GM13977 (cell line): ENCODE measurements around the gene UBE3C.
"Not testable (repeated sequence)": the region's sequence is repeated elsewhere in the genome, so short reads cannot be mapped to it uniquely, and the experiment has no call there.

ENCODE experiments used
- DNase-seq: peaks from one replicate; pipeline ENCODE4 v3.0.0; 2012; ENCODE audit warnings: low spot score
- in situ Hi-C: fragments of 300-500 bp; cut with MboI; formaldehyde crosslinking; loops from one replicate; pipeline ENCODE4 v1.12.0; 2022; ENCODE audit warnings: low sequenced_read_pairs, low pct_unique_long_range_greater_than_20kb, mixed read lengths, inconsistent platforms; ENCODE audit not compliant: unreplicated experiment
- TF ChIP-seq, protein P1 (sequence below): IDR thresholded peaks from 2 replicates; pipeline ENCODE4 v1.5.1; 2012; ENCODE audit warnings: mild to moderate bottlenecking, control low read depth; ENCODE audit not compliant: insufficient read depth; ENCODE audit errors: extremely low read depth, missing control alignments

Gene UBE3C

DNA sequence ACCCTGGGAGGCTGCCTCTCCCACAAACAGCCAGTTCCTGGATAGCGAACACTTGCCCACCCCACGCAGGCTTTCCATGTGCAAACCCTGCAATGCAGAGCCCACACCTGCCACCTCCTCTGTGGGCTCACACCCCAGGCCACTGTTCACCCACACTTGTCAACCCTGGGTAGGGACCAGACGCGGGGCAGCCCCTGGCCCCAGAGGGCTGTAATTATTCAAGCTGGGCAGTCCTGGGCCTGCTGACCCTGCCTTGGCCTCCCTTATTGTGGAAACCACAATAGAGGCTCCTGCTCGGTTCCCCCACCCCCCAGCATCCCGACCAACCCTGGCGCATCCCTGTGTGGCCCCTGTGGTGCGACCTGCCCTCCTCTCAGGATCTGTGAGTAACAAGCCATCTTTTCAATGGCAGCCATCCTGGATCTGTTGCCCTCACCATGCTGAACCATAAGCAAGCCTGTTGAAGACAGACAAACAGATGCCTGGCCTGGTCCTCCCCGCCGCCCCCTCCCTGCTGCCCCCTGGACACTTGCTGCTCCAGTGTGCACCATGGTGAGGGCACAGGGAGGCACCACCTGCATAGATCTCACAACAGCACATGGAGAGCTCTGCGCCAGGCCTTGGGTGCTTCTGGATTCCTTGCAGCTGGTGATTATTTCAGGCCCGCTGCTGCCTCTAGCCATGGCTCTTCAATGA, 15.8 kb upstream of the UBE3C start:
- in situ Hi-C loops, result no loop called here

DNA sequence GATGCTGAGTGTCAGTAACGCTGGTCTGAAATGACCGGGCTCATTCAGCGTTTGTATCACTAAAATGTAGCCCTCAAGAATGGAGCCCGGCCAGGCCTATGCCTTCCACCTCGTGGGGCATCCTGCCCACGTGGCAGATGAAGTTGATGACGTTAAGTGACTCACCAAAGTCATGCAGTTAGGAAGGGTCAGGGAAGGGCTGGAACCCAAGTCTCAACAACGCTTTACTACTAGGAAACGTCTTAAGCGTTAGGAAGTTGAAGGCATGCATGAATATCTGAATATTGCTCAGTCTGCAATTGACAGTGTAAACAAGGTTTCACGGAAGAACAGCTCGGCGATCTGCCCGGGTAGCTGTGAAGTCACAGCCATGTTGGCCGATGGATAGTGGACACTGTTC, 14.0 kb upstream of the UBE3C start:
- in situ Hi-C loops, result no loop called here
- TF ChIP-seq, protein P1, sequence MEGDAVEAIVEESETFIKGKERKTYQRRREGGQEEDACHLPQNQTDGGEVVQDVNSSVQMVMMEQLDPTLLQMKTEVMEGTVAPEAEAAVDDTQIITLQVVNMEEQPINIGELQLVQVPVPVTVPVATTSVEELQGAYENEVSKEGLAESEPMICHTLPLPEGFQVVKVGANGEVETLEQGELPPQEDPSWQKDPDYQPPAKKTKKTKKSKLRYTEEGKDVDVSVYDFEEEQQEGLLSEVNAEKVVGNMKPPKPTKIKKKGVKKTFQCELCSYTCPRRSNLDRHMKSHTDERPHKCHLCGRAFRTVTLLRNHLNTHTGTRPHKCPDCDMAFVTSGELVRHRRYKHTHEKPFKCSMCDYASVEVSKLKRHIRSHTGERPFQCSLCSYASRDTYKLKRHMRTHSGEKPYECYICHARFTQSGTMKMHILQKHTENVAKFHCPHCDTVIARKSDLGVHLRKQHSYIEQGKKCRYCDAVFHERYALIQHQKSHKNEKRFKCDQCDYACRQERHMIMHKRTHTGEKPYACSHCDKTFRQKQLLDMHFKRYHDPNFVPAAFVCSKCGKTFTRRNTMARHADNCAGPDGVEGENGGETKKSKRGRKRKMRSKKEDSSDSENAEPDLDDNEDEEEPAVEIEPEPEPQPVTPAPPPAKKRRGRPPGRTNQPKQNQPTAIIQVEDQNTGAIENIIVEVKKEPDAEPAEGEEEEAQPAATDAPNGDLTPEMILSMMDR, result no peak
- DNase-seq, result no peak

More for the DNA sequence above, 15.8 kb upstream of the UBE3C start:
- DNase-seq, result no peak
- TF ChIP-seq, protein P1, result no peak

DNA sequence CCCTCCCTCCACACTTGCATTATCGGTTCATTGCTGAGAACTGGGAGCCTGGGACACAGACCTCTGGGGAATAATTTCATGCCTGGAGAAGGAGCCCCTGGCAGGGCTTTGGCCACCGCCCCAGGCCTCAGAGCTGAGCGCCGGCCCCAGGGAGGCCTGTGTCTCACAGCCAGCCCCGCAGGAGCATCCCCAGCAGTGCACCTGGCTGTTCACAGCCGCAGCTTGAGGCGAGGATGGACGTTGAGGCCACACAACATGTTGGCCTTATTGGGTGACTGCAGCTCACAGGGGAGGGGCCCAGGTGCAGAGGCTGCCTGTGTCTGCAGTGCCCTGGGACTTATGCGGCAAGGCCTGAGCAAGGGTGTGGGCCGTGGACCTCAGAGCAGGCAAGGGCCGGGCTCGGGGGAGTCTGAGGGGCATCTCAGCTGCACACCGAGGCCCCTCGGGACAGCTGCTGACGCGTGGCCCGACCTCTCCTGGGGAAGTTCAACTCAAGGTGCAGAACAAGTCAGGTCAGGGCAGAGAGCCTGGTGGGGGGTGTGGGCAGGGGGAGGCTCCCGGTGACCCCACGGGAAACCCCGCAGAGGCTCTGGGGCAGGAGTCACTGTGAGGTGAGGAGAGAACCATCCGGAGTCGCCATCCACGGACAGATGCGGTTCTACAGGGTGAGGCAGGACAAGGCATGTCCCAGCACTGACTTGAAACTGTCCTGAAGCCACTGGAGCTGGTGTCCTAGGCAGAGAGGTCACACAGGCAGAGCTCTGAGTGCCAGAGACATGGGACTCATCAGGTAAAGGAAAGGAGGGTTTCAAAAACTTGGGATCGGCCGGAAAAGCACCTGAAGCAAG, 13.1 kb upstream of the UBE3C start:
- TF ChIP-seq, protein P1, result no peak
- in situ Hi-C loops, result no loop called here
- DNase-seq, result no peak

DNA sequence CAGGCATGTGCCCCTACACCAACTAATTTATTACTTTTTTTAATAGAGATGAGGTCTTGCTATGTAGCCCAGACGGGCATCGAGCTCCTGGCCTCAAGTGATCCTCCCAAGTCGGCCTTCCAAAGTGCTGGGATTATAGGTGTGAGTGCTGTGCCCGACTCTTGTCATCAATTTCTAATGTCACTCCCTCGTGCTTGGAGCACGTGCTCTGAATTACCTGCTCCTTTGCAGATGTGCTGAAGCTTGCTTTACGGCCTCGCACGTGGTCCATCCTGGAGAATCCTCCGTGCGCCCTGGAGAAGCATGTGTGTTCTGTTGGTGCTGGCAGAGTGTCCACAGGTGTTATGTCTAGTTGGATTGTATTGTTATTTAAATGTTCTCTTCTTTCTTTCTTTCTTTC, 11.8 kb upstream of the UBE3C start:
- in situ Hi-C loops, result no loop called here
- no peak for DNase-seq
- TF ChIP-seq, protein P1, result no peak

DNA sequence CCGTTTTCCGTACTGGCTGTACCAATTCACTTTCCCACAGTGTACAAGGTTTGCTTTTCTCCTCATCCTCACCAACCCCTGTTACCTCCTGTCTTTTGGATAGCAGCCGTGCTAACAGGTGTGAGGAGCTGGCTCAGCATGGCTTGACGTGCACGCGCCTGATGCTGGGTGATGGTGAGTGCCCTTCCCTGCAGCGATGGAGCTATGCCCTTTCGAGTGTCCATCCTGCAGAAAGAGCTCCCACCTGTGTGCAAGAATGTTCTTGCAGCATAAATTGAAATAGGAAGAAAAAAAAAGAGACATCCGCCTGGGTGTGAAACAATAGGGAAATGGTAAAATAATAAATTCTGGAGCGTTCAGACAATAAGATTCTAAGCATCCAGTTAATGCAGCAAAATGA, 9.5 kb upstream of the UBE3C start:
- TF ChIP-seq, protein P1, result no peak
- in situ Hi-C loops, result no loop called here
- no peak for DNase-seq

DNA sequence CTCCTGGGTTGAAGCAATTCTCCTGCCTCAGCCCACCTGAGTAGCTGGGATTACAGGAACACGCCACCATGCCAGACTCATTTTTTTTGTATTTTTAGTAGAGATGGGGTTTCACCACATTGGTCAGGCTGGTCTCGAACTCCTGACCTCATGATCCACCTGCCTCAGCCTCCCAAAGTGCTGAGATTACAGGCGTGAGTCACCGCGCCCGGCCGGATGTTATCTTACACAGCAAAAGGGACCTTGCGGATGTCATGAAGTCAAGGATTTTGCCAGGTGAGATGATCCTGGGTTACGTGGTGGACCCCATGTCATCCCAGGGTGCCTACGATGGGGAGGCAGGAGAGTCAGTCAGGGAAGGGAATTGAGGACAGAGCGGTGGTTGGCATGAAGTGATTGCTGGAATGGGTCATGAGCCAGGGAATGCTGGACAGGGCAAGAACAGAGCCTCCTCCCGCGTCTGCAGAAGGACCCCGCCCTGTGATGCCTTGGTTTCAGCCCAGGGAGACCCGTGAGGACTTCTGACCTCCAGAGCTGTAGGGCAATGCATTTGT, 8.7 kb upstream of the UBE3C start:
- in situ Hi-C loops, result no loop called here
- no peak for DNase-seq
- TF ChIP-seq, protein P1, result no peak

DNA sequence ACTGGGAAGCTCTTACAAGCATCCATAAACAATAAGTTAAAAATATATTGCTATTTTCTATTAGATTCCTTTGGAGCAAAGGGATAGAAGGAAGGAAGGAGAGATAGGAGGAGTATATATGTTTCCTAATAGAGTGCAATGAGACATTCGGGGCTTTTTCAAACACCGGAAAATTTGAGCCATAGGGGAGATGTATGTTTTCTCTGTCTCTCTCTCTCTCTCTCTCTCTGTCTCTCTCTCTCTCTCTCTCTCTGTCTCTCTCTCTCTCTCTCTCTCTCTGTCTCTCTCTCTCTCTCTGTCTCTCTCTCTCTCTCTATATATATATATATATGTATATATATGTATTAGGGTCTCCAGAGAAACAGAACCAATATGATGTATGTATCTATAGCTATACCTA, 7.9 kb upstream of the UBE3C start:
- in situ Hi-C loops, DNase-seq: not testable (repeated sequence)
